ENCODE measurements around the gene PIP4K2A.

DNA sequence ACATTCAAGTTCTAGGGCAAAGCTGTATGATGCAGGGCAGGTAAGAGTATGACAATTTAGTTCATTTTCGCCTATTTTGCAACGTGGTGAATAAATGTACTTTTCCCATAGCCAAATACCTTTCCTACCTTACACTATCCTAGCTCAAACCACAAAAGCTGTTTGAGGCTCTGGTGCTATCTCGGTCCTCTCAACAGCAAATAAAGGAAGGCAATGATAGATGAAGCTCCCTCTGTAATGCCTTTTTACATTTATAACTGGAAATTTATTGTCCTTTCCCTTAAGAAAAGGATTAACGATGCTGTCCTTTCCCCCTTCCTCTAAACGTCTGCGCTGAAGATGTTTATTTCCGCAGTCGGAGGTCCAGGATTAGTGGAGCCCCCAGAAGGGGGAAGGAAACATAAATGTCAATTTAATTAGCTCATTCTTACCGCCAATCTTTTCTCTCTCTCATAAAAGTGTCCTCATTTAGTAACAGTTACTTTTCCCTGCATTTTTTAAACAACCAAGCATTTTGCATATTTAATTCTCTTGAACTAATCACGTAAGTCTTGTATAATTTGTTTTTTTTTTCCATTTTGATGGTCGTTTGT is 114.6 kb downstream of the PIP4K2A start:
- TF ChIP-seq, protein P1, sequence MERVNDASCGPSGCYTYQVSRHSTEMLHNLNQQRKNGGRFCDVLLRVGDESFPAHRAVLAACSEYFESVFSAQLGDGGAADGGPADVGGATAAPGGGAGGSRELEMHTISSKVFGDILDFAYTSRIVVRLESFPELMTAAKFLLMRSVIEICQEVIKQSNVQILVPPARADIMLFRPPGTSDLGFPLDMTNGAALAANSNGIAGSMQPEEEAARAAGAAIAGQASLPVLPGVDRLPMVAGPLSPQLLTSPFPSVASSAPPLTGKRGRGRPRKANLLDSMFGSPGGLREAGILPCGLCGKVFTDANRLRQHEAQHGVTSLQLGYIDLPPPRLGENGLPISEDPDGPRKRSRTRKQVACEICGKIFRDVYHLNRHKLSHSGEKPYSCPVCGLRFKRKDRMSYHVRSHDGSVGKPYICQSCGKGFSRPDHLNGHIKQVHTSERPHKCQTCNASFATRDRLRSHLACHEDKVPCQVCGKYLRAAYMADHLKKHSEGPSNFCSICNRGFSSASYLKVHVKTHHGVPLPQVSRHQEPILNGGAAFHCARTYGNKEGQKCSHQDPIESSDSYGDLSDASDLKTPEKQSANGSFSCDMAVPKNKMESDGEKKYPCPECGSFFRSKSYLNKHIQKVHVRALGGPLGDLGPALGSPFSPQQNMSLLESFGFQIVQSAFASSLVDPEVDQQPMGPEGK (CRISPR knock-in tag; IDR thresholded peaks at IDR 0.05; ENCODE audit: borderline replicate concordance) = no peak
- TF ChIP-seq CSDC2 (CRISPR knock-in tag; IDR thresholded peaks at IDR 0.05) = no peak
- TF ChIP-seq ZNF70 (CRISPR knock-in tag; IDR thresholded peaks at IDR 0.05) = no peak
- no peak for TF ChIP-seq ZFP3 (CRISPR knock-in tag; IDR thresholded peaks at IDR 0.05)
- no peak for TF ChIP-seq RARB (CRISPR knock-in tag; IDR thresholded peaks at IDR 0.05)
- TF ChIP-seq, protein P2, sequence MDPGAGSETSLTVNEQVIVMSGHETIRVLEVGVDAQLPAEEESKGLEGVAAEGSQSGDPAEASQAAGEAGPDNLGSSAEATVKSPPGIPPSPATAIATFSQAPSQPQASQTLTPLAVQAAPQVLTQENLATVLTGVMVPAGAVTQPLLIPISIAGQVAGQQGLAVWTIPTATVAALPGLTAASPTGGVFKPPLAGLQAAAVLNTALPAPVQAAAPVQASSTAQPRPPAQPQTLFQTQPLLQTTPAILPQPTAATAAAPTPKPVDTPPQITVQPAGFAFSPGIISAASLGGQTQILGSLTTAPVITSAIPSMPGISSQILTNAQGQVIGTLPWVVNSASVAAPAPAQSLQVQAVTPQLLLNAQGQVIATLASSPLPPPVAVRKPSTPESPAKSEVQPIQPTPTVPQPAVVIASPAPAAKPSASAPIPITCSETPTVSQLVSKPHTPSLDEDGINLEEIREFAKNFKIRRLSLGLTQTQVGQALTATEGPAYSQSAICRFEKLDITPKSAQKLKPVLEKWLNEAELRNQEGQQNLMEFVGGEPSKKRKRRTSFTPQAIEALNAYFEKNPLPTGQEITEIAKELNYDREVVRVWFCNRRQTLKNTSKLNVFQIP (CRISPR knock-in tag; IDR thresholded peaks at IDR 0.05; ENCODE audit: borderline replicate concordance, low read depth) = no peak
- no peak for TF ChIP-seq TCF4 (CRISPR knock-in tag; IDR thresholded peaks at IDR 0.05; ENCODE audit: borderline replicate concordance)

Data from SK-N-SH treated with all-trans-retinoic acid at 6 μM for 48 hours (cell line).